Uterus (tissue), 2 donors: Measurements from ENCODE around the gene INPP5J.

Experiments used
- POLR2A ChIP-seq, 2 donors: fragments of 450-650 bp; IDR thresholded peaks; one replicate each; pipeline ENCODE4 v1.6.1; 2016; ENCODE audit warnings: antibody characterized with exemption in 2 of 2, mild to moderate bottlenecking in 1 of 2, moderate library complexity in 1 of 2
- TF ChIP-seq, protein P1 (sequence below), 4 experiments: fragments of 200-600 bp in 2 of 4; fragments of 450-650 bp in 2 of 4; sonication (generic) in 2 of 4; IDR thresholded peaks; one replicate each; pipeline ENCODE4 v1.5.1; 2016 to 2019; ENCODE audit warnings: antibody characterized with exemption in 4 of 4, mild to moderate bottlenecking in 2 of 4, moderate library complexity in 1 of 4

- TF ChIP-seq, protein P1, sequence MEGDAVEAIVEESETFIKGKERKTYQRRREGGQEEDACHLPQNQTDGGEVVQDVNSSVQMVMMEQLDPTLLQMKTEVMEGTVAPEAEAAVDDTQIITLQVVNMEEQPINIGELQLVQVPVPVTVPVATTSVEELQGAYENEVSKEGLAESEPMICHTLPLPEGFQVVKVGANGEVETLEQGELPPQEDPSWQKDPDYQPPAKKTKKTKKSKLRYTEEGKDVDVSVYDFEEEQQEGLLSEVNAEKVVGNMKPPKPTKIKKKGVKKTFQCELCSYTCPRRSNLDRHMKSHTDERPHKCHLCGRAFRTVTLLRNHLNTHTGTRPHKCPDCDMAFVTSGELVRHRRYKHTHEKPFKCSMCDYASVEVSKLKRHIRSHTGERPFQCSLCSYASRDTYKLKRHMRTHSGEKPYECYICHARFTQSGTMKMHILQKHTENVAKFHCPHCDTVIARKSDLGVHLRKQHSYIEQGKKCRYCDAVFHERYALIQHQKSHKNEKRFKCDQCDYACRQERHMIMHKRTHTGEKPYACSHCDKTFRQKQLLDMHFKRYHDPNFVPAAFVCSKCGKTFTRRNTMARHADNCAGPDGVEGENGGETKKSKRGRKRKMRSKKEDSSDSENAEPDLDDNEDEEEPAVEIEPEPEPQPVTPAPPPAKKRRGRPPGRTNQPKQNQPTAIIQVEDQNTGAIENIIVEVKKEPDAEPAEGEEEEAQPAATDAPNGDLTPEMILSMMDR (IDR thresholded peaks at IDR 0.05), result no peak
- no peak for TF ChIP-seq POLR2A (IDR thresholded peaks at IDR 0.05)
Measured at GRCh38 chr22:31133911-31134310, 11.1 kb downstream of the INPP5J start.
